ENCODE data around the gene ZFAND6.

Gene ZFAND6

GRCh38 chr15:80055933-80056332, 3.5 kb upstream of the ZFAND6 start:
- no peak overlapping the region for H3K4me3 ChIP-seq (ENCODE audit: control insufficient read depth, low read depth, low read length)
- TF ChIP-seq CTCF (IDR thresholded peaks at IDR 0.05; ENCODE audit: control insufficient read depth, insufficient read depth, low read depth, low read length, missing control alignments): no peak
- DNase-seq (ENCODE audit: low read depth): no peak

DNA sequence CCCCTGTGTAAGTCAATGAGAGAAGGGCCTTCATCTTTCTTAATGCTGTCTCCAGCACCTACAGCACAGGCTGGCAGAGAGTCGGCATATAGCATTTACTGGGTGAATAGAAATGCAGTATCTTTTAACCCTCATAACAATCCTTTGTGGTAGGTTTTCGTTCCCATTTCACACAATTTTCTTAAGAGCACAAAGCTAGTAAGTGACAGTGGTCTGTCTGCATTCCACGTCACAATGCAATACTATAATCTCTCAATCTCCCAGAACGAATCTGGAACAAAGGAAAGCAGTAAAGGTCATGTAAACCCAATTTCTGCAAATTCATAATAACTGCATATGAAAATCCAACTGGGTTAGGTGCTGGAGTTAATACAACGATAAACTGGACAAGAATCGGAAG, 1.4 kb upstream of the ZFAND6 start:
- H3K4me3 ChIP-seq (ENCODE audit: control insufficient read depth, low read depth, low read length): no peak overlapping the region
- TF ChIP-seq CTCF (IDR thresholded peaks at IDR 0.05; ENCODE audit: control insufficient read depth, insufficient read depth, low read depth, low read length, missing control alignments): no peak
- no peak for DNase-seq (ENCODE audit: low read depth)

GRCh38 chr15:80059786-80060355, 395 bp downstream of the ZFAND6 start:
- peak overlapping the region; percentile 50 for H3K4me3 ChIP-seq (ENCODE audit: control insufficient read depth, low read depth, low read length)
- no peak for DNase-seq (ENCODE audit: low read depth)
- TF ChIP-seq CTCF (IDR thresholded peaks at IDR 0.05; ENCODE audit: control insufficient read depth, insufficient read depth, low read depth, low read length, missing control alignments): no peak

- no peak for DNase-seq (ENCODE audit: low read depth)
- peak overlapping the region; percentile 50 for H3K4me3 ChIP-seq (ENCODE audit: control insufficient read depth, low read depth, low read length)
- no peak for TF ChIP-seq CTCF (IDR thresholded peaks at IDR 0.05; ENCODE audit: control insufficient read depth, insufficient read depth, low read depth, low read length, missing control alignments)
Measured at GRCh38 chr15:80060356-80061006, 1.0 kb downstream of the ZFAND6 start.

GRCh38 chr15:80061582-80061981, 2.1 kb downstream of the ZFAND6 start:
- no peak for TF ChIP-seq CTCF (IDR thresholded peaks at IDR 0.05; ENCODE audit: control insufficient read depth, insufficient read depth, low read depth, low read length, missing control alignments)
- no peak overlapping the region for H3K4me3 ChIP-seq (ENCODE audit: control insufficient read depth, low read depth, low read length)
- no peak for DNase-seq (ENCODE audit: low read depth)

GRCh38 chr15:80066912-80067311, 7.4 kb downstream of the ZFAND6 start:
- no peak for TF ChIP-seq CTCF (IDR thresholded peaks at IDR 0.05; ENCODE audit: control insufficient read depth, insufficient read depth, low read depth, low read length, missing control alignments)
- no peak for DNase-seq (ENCODE audit: low read depth)
- H3K4me3 ChIP-seq (ENCODE audit: control insufficient read depth, low read depth, low read length): no peak overlapping the region

Measured in AG09309 (cell line).